Lower leg skin (tissue), 3 donors: Measurements from ENCODE around the gene DHX58.
"Not testable (repeated sequence)": the region's sequence is repeated elsewhere in the genome, so short reads cannot be mapped to it uniquely, and the experiment has no call there.

Experiments used
- CTCF ChIP-seq, 3 donors: fragments of 450-650 bp; IDR thresholded peaks; one replicate each; pipeline ENCODE4 v1.5.1; 2016; ENCODE audit warnings: antibody characterized with exemption in 3 of 3, mild to moderate bottlenecking in 3 of 3, moderate library complexity in 2 of 3
- POLR2A ChIP-seq, 2 donors: fragments of 450-650 bp; IDR thresholded peaks; one replicate each; pipeline ENCODE4 v1.6.1; 2016 to 2017; ENCODE audit warnings: antibody characterized with exemption in 2 of 2, mild to moderate bottlenecking in 1 of 2, moderate library complexity in 1 of 2

GRCh38 chr17:42143138-42143537 lies 30.6 kb upstream of the DHX58 start:
- TF ChIP-seq CTCF, POLR2A (IDR thresholded peaks at IDR 0.05): not testable (repeated sequence)
